ENCODE data around the gene HLF. TPM values are rescaled to one million over a fixed set of nuclear protein-coding genes. Genes with fewer than 3 reads are reported as not detected.

HLF gene
- total RNA-seq, 1 donor from 2014 or later, result 14.7 TPM

- no peaks in the 10 kb centered on the region for H3K36me3 ChIP-seq
- no peak for DNase-seq (ENCODE audit: extremely low spot score in 2 of 2)
- intact Hi-C loops (cut with DNase I), result no loop called here
- no peaks in the 10 kb centered on the region for H3K9me3 ChIP-seq
- TF ChIP-seq CTCF (IDR thresholded peaks at IDR 0.05), result no peak
- TF ChIP-seq POLR2AphosphoS5 (IDR thresholded peaks at IDR 0.05; ENCODE audit: insufficient read depth in 1 of 2, low read depth in 1 of 2), result no peak
- no peak for TF ChIP-seq POLR2A (IDR thresholded peaks at IDR 0.05)
- no peaks in the 10 kb centered on the region for H3K4me1 ChIP-seq
- H3K27me3 ChIP-seq, result no peaks in the 10 kb centered on the region
- no peak overlapping the region for H3K27ac ChIP-seq
- H3K4me3 ChIP-seq, result no peak overlapping the region
These were observed 96.2 kb downstream of the HLF start for GRCh38 chr17:55360971-55361370.

DNA sequence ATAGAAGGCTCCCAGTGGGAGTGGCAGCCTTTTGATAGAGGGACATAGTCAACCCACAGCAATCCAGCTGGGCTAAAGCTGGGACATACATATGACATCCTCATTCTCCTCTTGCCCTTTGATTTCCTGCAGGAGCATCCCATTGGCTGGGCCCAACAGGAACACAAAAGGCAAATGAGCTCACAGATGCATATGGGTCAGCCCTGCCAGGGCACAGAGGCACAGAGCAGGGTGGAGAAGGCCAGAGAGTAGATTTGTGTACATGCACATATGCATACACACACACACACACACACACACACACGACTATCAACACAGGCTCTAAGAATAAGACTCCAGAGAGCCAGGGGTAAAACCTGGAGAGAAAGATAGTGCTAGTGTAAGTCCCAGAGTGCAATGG is 98.3 kb downstream of the HLF start:
- Histone ChIP-seq H3K4me1 (no peaks in the 10 kb centered on the region), H3K9me3 (no peaks in the 10 kb centered on the region), H3K27ac (no peak overlapping the region), H3K36me3 (no peaks in the 10 kb centered on the region), H3K4me3 (no peak overlapping the region), H3K27me3 (no peaks in the 10 kb centered on the region)
- TF ChIP-seq POLR2AphosphoS5 (IDR thresholded peaks at IDR 0.05; ENCODE audit: insufficient read depth in 1 of 2, low read depth in 1 of 2) (no peak), POLR2A (IDR thresholded peaks at IDR 0.05) (no peak), CTCF (IDR thresholded peaks at IDR 0.05) (no peak)
- DNase-seq (ENCODE audit: extremely low spot score in 2 of 2), result no peak
- intact Hi-C loops (cut with DNase I), result no loop called here

- H3K4me1 ChIP-seq, result no peaks in the 10 kb centered on the region
- H3K36me3 ChIP-seq, result no peaks in the 10 kb centered on the region
- H3K27me3 ChIP-seq, result no peaks in the 10 kb centered on the region
- intact Hi-C loops (cut with DNase I), result no loop called here
- H3K4me3 ChIP-seq, result no peak overlapping the region
- TF ChIP-seq POLR2A (IDR thresholded peaks at IDR 0.05), result no peak
- no peak for TF ChIP-seq CTCF (IDR thresholded peaks at IDR 0.05)
- no peak for TF ChIP-seq POLR2AphosphoS5 (IDR thresholded peaks at IDR 0.05; ENCODE audit: insufficient read depth in 1 of 2, low read depth in 1 of 2)
- no peak overlapping the region for H3K27ac ChIP-seq
- no peak for DNase-seq (ENCODE audit: extremely low spot score in 2 of 2)
- no peaks in the 10 kb centered on the region for H3K9me3 ChIP-seq
These were observed 101.3 kb downstream of the HLF start for GRCh38 chr17:55366020-55366481.

DNA sequence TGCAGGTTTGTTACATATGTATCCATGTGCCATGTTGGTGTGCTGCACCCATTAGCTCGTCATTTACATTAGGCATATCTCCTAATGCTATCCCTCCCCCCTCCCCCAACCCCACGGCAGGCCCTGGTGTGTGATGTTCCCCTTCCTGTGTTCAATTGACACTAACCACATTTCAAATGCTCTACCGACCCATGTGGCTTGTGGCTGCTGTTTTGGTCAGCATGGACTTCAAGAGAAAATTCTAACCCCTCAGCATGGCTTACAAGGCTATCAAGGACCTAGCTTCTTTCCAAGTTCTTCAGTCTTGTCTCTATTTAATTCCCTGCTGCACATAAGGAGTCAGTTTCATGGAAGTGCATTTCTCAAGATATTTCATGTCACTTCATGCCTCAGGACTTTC is 103.9 kb downstream of the HLF start:
- H3K36me3 ChIP-seq, result no peaks in the 10 kb centered on the region
- TF ChIP-seq POLR2AphosphoS5 (IDR thresholded peaks at IDR 0.05; ENCODE audit: insufficient read depth in 1 of 2, low read depth in 1 of 2), result no peak
- no peak for TF ChIP-seq POLR2A (IDR thresholded peaks at IDR 0.05)
- TF ChIP-seq CTCF (IDR thresholded peaks at IDR 0.05), result no peak
- intact Hi-C loops (cut with DNase I), result no loop called here
- no peaks in the 10 kb centered on the region for H3K27me3 ChIP-seq
- no peaks in the 10 kb centered on the region for H3K9me3 ChIP-seq
- no peak overlapping the region for H3K4me3 ChIP-seq
- H3K27ac ChIP-seq, result no peak overlapping the region
- H3K4me1 ChIP-seq, result no peaks in the 10 kb centered on the region
- no peak for DNase-seq (ENCODE audit: extremely low spot score in 2 of 2)

Other genes starting within 250 kb of the HLF start
- gene MMD, start 156.9 kb downstream of the HLF start, total RNA-seq, result 16.7 TPM
- gene SMIM36, start 246.5 kb downstream of the HLF start, total RNA-seq, result not detected

All from vagina (tissue), 2 donors.